Mammary epithelial cell (primary cell): Measurements from ENCODE around the gene PADI3.

Experiments
- EZH2 ChIP-seq: IDR thresholded peaks from 2 replicates; pipeline ENCODE4 v1.6.1; 2012; ENCODE audit warnings: low read length, inconsistent platforms, borderline replicate concordance
- TF ChIP-seq, protein P1 (sequence below), 2 donors: IDR thresholded peaks in 1 of 2; conservative IDR thresholded peaks in 1 of 2; 2 replicates each; pipeline ENCODE4 v1.5.1; 2011 to 2012; ENCODE audit warnings: inconsistent platforms in 2 of 2, low read length in 2 of 2, mild to moderate bottlenecking in 2 of 2, control low read depth in 1 of 2, low read depth in 1 of 2; ENCODE audit not compliant: insufficient read depth in 1 of 2; ENCODE audit errors: extremely low read depth in 1 of 2

DNA sequence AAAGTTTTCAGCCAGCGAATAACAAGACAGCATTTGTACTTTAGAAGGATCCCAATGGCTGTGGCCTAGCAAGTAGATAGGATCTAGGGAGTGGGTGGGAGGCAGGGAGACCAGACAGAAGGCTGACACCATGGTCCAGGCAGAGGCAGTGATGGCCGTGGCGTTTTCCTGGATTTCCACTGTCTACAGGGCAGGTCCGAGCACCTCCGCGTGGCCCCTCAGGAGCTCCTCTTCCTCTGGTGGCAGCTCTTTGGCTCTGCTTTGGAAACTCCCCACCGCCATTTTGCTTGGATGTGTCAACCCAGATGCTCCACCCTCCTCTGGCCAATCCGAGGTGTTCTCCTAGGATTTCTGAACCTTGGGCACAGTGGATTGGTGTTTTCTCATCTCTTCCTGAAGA, 84.2 kb downstream of the PADI3 start:
- TF ChIP-seq, protein P1, sequence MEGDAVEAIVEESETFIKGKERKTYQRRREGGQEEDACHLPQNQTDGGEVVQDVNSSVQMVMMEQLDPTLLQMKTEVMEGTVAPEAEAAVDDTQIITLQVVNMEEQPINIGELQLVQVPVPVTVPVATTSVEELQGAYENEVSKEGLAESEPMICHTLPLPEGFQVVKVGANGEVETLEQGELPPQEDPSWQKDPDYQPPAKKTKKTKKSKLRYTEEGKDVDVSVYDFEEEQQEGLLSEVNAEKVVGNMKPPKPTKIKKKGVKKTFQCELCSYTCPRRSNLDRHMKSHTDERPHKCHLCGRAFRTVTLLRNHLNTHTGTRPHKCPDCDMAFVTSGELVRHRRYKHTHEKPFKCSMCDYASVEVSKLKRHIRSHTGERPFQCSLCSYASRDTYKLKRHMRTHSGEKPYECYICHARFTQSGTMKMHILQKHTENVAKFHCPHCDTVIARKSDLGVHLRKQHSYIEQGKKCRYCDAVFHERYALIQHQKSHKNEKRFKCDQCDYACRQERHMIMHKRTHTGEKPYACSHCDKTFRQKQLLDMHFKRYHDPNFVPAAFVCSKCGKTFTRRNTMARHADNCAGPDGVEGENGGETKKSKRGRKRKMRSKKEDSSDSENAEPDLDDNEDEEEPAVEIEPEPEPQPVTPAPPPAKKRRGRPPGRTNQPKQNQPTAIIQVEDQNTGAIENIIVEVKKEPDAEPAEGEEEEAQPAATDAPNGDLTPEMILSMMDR (conservative IDR thresholded peaks at IDR 0.05 in 1 of 2, IDR thresholded peaks at IDR 0.05 in 1 of 2; ENCODE audit: extremely low read depth in 1 of 2, insufficient read depth in 1 of 2, low read depth in 1 of 2, low read length in 2 of 2): no peak
- no peak for TF ChIP-seq EZH2
